ENCODE measurements around the gene TNFAIP8. TPM values are rescaled to one million over a fixed set of nuclear protein-coding genes. Genes with fewer than 3 reads are reported as not detected.
"Not testable (repeated sequence)": the region's sequence is repeated elsewhere in the genome, so short reads cannot be mapped to it uniquely, and the experiment has no call there.

The TNFAIP8 gene
- total RNA-seq, 3 donors from 2014 or later (not counting 1 experiment from before 2014, with no cell fraction given) = 47.6 to 87.5 (median 76.3) TPM

DNA sequence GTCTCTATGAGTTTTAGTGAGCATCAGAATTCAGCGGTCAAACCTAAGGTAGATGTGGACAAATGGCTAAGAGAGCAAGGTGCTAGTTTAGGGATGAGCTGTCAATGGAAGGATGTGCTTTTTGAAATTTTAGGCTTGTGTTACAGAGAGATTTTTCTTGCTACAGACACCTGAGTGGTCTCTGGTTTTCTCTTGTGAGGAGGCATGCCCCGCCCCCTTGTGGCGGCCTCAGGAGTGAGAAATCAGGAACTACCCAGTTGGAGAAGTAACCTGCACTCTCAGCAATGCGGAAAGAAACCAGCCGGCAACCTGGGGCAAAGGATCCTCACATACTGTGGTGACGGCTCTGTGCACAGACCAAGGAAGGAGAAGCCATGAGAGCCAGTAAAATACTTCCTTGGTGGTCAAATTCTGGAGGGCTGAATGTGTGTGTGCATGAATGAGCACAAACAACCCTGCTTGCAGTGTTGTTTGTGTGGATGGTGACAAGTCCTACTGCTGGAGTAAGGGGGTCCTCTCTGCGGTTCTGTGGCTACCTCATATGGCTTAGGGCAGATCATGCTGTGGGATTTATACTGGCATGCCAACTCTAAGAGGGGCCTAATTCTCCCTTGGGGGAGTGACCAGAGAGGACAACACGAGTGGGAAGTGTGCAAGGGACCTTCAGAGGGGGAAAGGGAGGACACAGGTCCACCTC is 79.8 kb downstream of the TNFAIP8 start:
- H3K4me3 Mint-ChIP-seq = no peak overlapping the region
- WGBS (ENCODE audit: insufficient coverage) = 33% methylated on average over 8 of the region's 8 CpGs
- peaks cover 24 to 26% of the 10 kb centered on the region in 2 donors for H3K27me3 Mint-ChIP-seq (ENCODE audit: low read depth in 2 of 2)
- Histone ChIP-seq H3K4me1 (ENCODE audit: control insufficient read depth, insufficient read depth, low read length) (peaks cover 4% of the 10 kb centered on the region), H3K27ac (ENCODE audit: low read length) (no peak overlapping the region), H3K4me3 (ENCODE audit: low read length) (no peak overlapping the region), H3K27me3 (ENCODE audit: control insufficient read depth, insufficient read depth, low read length) (no peaks in the 10 kb centered on the region), H3K36me3 (ENCODE audit: control insufficient read depth, insufficient read depth, low read length) (no peaks in the 10 kb centered on the region), H3K9me3 (ENCODE audit: control insufficient read depth, insufficient read depth, low read length) (no peaks in the 10 kb centered on the region)
- TF ChIP-seq CTCF (IDR thresholded peaks at IDR 0.05) = peak; percentile 45
- intact Hi-C loops (cut with micrococcal nuclease) = loop anchor here (1.0 kb wide), 1 partner anchor 447 kb away; the partner anchor contains the start of gene DTWD2
- no peaks in the 10 kb centered on the region for H3K9me3 Mint-ChIP-seq
- DNase-seq (peak; percentile 29 to 81), ATAC-seq (peak; percentile 57 to 76 (median 65))
- no peaks in the 10 kb centered on the region for H3K36me3 Mint-ChIP-seq
- H3K27ac Mint-ChIP-seq = no peak overlapping the region
- peaks cover 5 to 15% of the 10 kb centered on the region in 2 donors for H3K4me1 Mint-ChIP-seq

DNA sequence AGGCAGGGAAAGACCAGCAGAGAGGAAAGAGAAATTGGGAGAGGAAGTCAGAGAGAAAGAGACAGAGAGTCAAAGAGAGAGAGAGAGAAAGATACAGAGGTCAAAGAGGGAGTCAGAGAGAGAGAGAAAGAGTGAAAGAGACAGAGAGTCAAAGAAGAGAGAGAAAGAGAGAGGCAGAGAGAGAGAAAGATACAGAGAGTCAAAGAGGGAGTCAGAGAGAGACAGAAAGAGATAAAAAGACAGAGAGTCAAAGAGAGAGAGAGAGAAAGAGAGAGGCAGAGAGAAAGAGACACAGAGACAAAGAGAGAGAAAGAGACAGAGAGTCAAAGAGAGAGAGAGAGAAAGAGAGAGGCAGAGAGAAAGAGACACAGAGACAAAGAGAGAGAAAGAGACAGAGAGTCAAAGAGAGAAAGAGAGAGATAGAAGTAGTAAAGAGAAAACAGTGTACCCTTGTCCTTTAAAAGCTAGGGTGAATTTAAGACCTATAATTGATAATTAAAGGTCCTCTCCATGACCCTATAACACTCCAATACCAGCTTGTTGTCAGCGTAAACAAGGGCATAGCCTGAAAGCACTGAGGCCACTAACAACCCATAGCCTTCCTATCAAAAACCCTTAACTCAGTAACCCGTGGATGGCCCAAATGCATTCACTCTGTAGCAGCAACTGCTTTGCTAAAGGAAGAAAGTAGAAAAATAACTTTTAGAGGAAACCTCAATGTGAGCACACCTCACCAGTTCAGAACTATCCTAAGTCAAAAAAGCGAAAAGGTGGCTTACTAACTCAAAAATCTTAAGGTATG is 82.2 kb downstream of the TNFAIP8 start:
- H3K4me3 Mint-ChIP-seq = peak overlapping the region; percentile 87
- peaks cover 5 to 15% of the 10 kb centered on the region in 2 donors for H3K4me1 Mint-ChIP-seq
- H3K4me1 ChIP-seq (ENCODE audit: control insufficient read depth, insufficient read depth, low read length); intact Hi-C loops (cut with micrococcal nuclease); H3K4me3 ChIP-seq (ENCODE audit: low read length); H3K27ac Mint-ChIP-seq; H3K27ac ChIP-seq (ENCODE audit: low read length); H3K9me3 Mint-ChIP-seq; H3K27me3 ChIP-seq (ENCODE audit: control insufficient read depth, insufficient read depth, low read length); DNase-seq; H3K36me3 ChIP-seq (ENCODE audit: control insufficient read depth, insufficient read depth, low read length); H3K9me3 ChIP-seq (ENCODE audit: control insufficient read depth, insufficient read depth, low read length); H3K36me3 Mint-ChIP-seq; ATAC-seq: not testable (repeated sequence)
- 56% methylated on average over 2 of the region's 3 CpGs for WGBS (ENCODE audit: insufficient coverage)
- H3K27me3 Mint-ChIP-seq (ENCODE audit: low read depth in 2 of 2) = peaks cover 37 to 45% of the 10 kb centered on the region in 2 donors

- H3K4me3 ChIP-seq (ENCODE audit: low read length) = peak overlapping the region; percentile 33
- H3K27ac ChIP-seq (ENCODE audit: low read length); DNase-seq; intact Hi-C loops (cut with micrococcal nuclease); H3K27me3 ChIP-seq (ENCODE audit: control insufficient read depth, insufficient read depth, low read length); ATAC-seq; H3K9me3 Mint-ChIP-seq; H3K4me1 ChIP-seq (ENCODE audit: control insufficient read depth, insufficient read depth, low read length); H3K36me3 ChIP-seq (ENCODE audit: control insufficient read depth, insufficient read depth, low read length); H3K9me3 ChIP-seq (ENCODE audit: control insufficient read depth, insufficient read depth, low read length); H3K27ac Mint-ChIP-seq; H3K36me3 Mint-ChIP-seq: not testable (repeated sequence)
- Mint-ChIP-seq H3K27me3 (ENCODE audit: low read depth in 2 of 2) (peaks cover 42 to 51% of the 10 kb centered on the region in 2 donors), H3K4me3 (peak overlapping the region; percentile 87), H3K4me1 (peaks cover 5 to 15% of the 10 kb centered on the region in 2 donors)
- WGBS (ENCODE audit: insufficient coverage) = 21% methylated on average over 1 of the region's 1 CpG
These were observed 82.7 kb downstream of the TNFAIP8 start for GRCh38 chr5:119438587-119438917.

- TF ChIP-seq CTCF (IDR thresholded peaks at IDR 0.05) = no peak
- Histone ChIP-seq H3K4me3 (ENCODE audit: low read length) (peak overlapping the region; percentile 33), H3K27ac (ENCODE audit: low read length) (no peak overlapping the region), H3K9me3 (ENCODE audit: control insufficient read depth, insufficient read depth, low read length) (no peaks in the 10 kb centered on the region), H3K27me3 (ENCODE audit: control insufficient read depth, insufficient read depth, low read length) (no peaks in the 10 kb centered on the region), H3K4me1 (ENCODE audit: control insufficient read depth, insufficient read depth, low read length) (peaks cover 4% of the 10 kb centered on the region), H3K36me3 (ENCODE audit: control insufficient read depth, insufficient read depth, low read length) (no peaks in the 10 kb centered on the region)
- H3K4me3 Mint-ChIP-seq = peak overlapping the region; percentile 87
- ATAC-seq = peak; percentile 38 to 63 (median 43)
- H3K9me3 Mint-ChIP-seq = no peaks in the 10 kb centered on the region
- peaks cover 42 to 57% of the 10 kb centered on the region in 2 donors for H3K27me3 Mint-ChIP-seq (ENCODE audit: low read depth in 2 of 2)
- H3K36me3 Mint-ChIP-seq = no peaks in the 10 kb centered on the region
- H3K4me1 Mint-ChIP-seq = peaks cover 5 to 15% of the 10 kb centered on the region in 2 donors
- 59% methylated on average over 8 of the region's 8 CpGs for WGBS (ENCODE audit: insufficient coverage)
- intact Hi-C loops (cut with micrococcal nuclease) = no loop called here
- no peak overlapping the region for H3K27ac Mint-ChIP-seq
- peak in 1 of 2 donors; percentile 21 for DNase-seq
These were observed 83.4 kb downstream of the TNFAIP8 start for GRCh38 chr5:119439140-119439631.

GRCh38 chr5:119439632-119440031 is 83.8 kb downstream of the TNFAIP8 start:
- H3K4me1 ChIP-seq (ENCODE audit: control insufficient read depth, insufficient read depth, low read length); H3K36me3 ChIP-seq (ENCODE audit: control insufficient read depth, insufficient read depth, low read length); H3K27ac ChIP-seq (ENCODE audit: low read length); H3K4me3 ChIP-seq (ENCODE audit: low read length); H3K9me3 Mint-ChIP-seq; intact Hi-C loops (cut with micrococcal nuclease); H3K9me3 ChIP-seq (ENCODE audit: control insufficient read depth, insufficient read depth, low read length); H3K36me3 Mint-ChIP-seq; ATAC-seq; DNase-seq; H3K27me3 ChIP-seq (ENCODE audit: control insufficient read depth, insufficient read depth, low read length); H3K27ac Mint-ChIP-seq: not testable (repeated sequence)
- 64% methylated on average over 3 of the region's 3 CpGs for WGBS (ENCODE audit: insufficient coverage)
- Mint-ChIP-seq H3K27me3 (ENCODE audit: low read depth in 2 of 2) (peaks cover 42 to 62% of the 10 kb centered on the region in 2 donors), H3K4me1 (peaks cover 5 to 15% of the 10 kb centered on the region in 2 donors), H3K4me3 (peak overlapping the region; percentile 87)

DNA sequence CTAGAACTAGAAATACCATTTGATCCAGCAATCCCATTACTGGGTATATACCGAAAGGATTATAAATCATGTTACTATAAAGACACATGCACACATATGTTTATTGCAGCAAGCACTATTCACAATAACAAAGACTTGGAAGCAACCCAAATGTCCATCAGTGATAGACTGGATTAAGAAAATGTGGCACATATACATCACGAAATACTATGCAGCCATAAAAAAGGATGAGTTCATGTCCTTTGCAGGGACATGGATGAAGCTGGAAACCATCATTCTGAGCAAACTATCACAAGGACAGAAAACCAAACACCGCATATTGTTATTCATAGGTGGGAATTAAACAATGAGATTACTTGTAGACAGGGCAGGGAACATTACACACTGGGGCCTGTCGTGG is 88.8 kb downstream of the TNFAIP8 start:
- H3K9me3 ChIP-seq (ENCODE audit: control insufficient read depth, insufficient read depth, low read length); H3K27ac ChIP-seq (ENCODE audit: low read length); H3K4me1 ChIP-seq (ENCODE audit: control insufficient read depth, insufficient read depth, low read length); H3K4me1 Mint-ChIP-seq; H3K9me3 Mint-ChIP-seq; H3K36me3 ChIP-seq (ENCODE audit: control insufficient read depth, insufficient read depth, low read length); H3K36me3 Mint-ChIP-seq; DNase-seq; H3K27ac Mint-ChIP-seq; intact Hi-C loops (cut with micrococcal nuclease); H3K4me3 Mint-ChIP-seq; ATAC-seq; H3K4me3 ChIP-seq (ENCODE audit: low read length); H3K27me3 ChIP-seq (ENCODE audit: control insufficient read depth, insufficient read depth, low read length): not testable (repeated sequence)
- 98% methylated on average over 4 of the region's 4 CpGs for WGBS (ENCODE audit: insufficient coverage)
- H3K27me3 Mint-ChIP-seq (ENCODE audit: low read depth in 2 of 2) = peaks cover 37 to 62% of the 10 kb centered on the region in 2 donors

All from natural killer cell (primary cell).